ENCODE data around the gene RSKR. TPM values are rescaled to one million over a fixed set of nuclear protein-coding genes. Genes with fewer than 3 reads are reported as not detected.
A peak's percentile ranks its signal among the peaks of the same experiment; 100 is the strongest.
"Not testable (repeated sequence)": the region's sequence is repeated elsewhere in the genome, so short reads cannot be mapped to it uniquely, and the experiment has no call there.

Gene RSKR
- polyA plus RNA-seq, 10 donors: 7.0 to 25.1 (median 12.3) TPM

GRCh38 chr17:28624148-28624547 is 10.2 kb upstream of the RSKR start:
- DNase-seq: no peak

- no peak for DNase-seq
These were observed 9.7 kb upstream of the RSKR start for GRCh38 chr17:28623696-28624095.

- DNase-seq: no peak
These were observed 8.2 kb upstream of the RSKR start for GRCh38 chr17:28622186-28622585.

- no peak for DNase-seq
These were observed 6.0 kb upstream of the RSKR start for GRCh38 chr17:28620010-28620409.

DNA sequence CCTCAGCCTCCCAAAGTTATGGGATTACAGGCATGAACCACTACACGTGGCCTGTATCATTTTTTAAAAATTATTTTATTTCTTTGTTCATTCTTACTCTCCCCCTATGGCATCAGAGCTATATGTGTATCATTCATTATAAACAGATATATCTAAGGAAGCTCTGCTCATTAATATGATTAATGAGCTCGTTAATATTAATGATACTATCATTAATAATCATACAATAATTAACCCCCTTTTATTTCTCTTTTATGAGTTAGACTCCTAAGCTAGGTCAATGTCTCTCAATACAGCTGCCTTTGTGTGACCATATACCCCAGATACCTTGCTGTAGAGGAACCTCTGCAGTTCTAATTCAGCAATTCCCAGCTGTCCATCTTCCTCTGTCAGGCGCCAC is 4.5 kb upstream of the RSKR start:
- no peak for DNase-seq

DNA sequence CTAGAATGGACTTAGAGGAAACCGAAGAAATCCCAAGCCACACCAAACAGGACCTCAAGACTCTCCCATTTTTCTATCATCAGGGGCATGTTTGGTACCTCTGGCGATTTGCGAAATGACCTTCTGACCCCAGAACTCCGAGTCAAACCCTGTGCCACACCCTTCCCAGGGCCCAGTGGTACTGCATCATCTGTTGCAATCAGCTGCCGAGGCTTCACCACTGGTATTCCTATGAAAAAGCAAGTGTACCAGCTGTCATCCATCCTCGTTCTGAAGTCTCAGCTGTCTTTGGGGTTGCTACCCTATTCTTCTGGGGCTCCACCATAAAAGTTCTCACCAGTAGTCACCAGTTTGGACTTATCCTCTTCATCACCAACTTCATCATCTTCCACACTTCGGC is 2.3 kb upstream of the RSKR start:
- no peak for DNase-seq

- no peak for DNase-seq
These were observed 1.4 kb upstream of the RSKR start for GRCh38 chr17:28615260-28615940.

- peak; percentile 9 to 47 (median 34) for DNase-seq
These were observed 781 bp downstream of the RSKR start for GRCh38 chr17:28612936-28613872.

GRCh38 chr17:28612531-28612930 is 1.5 kb downstream of the RSKR start:
- DNase-seq: no peak

GRCh38 chr17:28610376-28610775 is 3.6 kb downstream of the RSKR start:
- DNase-seq: no peak

- not testable (repeated sequence) for DNase-seq
These were observed 10.0 kb downstream of the RSKR start for GRCh38 chr17:28604031-28604430.

DNA sequence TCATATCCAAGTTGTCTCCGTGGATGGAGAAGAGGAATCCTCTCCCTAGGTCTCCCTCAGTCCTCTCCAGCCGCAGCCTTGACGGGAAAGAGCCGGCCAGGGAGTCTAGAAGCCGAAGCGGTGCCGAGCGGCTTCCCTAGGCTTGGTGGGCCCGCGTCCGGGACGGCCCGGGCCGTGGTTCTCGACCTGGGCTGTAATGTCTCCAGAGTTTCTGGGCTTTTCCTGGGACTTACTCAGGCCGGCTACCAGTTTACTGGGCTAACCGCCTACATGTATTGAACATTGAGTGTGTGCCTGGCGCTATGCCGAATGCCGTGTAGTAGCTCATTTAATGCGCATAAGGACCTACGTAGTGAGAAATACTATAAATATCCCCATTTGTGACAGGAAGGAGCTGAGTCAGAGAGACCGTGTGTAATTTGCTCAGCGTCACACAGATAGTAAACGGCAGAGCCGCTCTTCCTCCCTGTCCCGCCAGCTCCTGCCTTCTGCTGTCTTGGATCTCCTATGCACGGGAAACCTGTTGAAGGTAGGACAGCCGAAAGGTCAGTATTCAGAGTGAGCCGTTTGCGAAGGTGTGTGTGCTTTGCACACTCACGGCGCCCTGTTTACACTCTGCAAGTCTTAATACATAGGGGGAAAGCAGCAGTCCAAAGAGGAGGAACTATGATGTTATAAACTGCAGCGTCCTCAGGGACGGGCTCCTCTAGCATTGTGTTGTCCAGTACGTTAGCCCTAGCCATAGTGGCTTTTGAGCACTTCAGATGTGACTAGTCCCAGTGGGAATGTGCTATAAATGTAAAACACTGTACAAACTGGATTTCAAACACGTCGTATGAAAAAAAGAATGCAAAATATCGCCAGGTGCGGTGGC is 14.4 kb downstream of the RSKR start:
- DNase-seq: peak; percentile 76 to 90 (median 81)

DNA sequence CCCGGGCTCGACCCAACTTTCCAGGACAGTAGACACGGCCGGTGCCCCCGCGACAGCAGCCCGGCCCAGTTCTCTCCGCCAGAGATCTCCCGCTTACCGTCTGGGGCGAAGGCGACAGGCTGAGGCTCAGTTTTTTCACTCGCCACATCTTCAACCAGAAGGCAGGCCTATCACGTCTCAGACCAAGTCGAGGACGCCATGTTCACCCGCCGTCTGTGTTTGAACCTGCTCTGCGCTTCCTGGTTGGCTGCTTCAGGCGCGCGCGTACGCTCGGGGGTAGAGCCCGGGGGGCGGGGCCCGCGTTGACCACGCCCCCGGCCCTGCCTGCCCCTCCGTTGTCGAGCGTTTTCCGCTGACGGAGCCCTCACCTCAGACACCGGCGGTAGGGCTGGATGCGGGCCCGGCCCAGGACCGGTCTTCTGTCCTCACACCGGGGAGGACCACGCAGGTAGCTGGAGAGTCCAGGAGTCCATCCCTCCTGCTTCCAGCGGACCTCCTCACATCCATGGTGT is 15.1 kb downstream of the RSKR start, which contains the start of gene SPAG5:
Gene SPAG5, minus strand, starts transcription at position 227 of the 512 bp plus-strand sequence. Its CDS starts 79 bp downstream, at position 148.
- DNase-seq: peak; percentile 92 to 97 (median 94)

GRCh38 chr17:28598389-28598788 is 15.6 kb downstream of the RSKR start:
- DNase-seq: no peak

DNA sequence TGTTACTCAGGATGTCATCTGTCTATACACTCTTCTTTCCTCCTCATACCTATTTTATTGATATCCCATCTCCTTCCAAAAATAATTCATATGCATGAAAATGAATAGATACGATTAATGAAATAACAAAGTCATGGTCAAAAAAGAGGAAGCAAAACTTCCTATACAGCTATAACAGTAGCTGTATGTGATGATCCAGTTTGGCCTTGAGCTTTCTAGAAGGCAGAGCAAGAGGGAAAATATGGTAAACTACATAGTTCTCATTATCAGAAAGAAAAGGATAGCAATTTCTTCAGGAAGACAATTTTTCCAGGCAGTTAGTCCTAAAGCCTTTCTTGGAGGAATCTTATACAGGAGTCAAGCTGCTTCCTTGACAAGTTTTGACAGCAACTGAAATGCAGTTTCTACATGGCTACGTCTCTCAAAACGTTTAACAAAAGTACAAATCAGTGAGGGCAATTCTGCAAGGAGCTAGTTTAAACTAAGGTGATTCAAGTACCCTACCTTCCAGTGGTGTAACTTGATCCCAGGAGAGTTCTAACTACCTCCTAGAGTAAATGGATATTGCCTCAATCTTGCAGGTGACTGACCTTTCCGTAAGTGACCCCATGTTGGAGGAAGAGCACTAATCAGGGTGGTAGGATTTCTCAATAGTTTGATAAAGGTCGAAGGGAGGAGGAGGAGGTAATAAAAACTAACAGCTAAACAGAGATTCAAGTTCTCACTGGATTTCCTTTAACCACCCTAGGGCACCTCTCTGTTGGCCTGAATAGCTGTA is 16.2 kb downstream of the RSKR start:
- DNase-seq: no peak

DNA sequence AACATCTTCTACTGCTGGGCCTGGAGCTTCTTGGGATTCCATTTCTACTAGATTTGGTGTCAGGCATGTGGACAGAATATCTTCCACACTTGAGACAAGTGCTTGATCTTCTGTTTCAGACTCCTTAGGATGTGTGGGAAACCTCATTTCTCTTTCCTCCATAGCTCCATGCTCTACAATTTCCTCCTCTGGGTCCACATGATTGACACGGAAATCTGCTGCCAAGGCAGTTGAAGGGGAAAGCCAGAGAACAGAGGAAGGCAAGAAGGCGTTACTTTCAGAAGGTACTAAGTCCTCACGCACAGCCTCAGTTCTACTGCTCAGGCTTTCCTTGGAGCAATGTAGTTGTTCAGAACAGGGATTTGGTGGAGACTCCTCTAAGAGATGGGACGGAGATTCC is 21.7 kb downstream of the RSKR start:
- DNase-seq: no peak

- DNase-seq: no peak
These were observed 28.1 kb downstream of the RSKR start for GRCh38 chr17:28585851-28586250.

DNA sequence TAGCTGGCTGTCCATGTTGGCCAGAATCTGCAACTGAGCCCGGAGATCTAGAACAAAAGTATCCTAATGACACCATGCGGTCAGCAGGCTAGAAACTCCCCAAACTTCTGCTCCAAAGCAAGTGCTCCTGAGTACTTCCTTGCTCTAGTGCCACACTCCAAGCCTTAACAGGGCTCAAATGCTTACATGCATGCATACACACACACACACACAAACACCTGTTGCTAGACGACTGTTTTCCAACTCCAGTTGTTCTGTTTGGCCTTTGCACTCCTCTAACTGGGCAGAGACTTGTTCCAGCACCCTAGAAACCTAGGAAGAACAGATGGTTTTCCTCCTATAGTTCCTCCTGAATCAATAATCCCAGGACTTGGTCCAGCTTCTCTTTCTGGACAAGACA is 29.6 kb downstream of the RSKR start:
- DNase-seq: no peak

DNA sequence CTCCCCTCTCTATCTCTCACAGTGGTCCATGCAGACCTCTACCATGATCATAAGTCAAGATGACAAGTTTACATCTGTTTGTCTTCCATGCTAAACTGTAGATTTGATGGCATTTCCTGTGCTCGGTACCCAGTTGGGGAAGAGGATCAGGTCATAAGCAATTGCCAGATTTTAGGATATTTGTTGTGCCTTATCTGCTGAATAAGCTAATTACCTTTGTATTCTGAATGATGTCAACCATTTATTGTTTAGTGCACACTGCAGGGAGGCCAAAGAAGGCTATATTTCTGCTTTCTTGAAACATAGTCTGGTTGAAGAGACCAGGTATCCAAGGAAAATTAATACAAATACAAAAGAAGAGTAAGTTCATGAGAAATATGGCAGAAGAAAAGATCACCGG is 31.5 kb downstream of the RSKR start:
- DNase-seq: no peak

DNA sequence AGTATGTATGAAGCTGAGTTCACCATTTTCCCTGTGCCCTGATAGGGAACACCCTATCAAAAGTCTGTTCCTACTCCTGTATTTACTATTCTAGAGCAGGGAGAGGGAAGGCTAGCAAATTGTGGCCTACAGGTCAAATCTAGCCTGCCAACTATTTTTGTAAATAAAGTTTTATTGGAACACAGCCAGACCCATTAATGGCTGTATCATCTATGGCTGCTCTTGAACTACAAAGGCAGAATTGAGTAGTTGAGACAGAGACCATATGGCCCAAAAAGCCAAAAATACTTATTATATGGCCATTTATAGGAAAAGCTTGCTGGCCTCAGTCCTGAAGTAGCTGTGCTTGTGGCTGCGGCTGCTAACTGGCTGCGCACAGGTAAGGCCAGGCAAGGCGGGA is 33.0 kb downstream of the RSKR start:
- no peak for DNase-seq

DNA sequence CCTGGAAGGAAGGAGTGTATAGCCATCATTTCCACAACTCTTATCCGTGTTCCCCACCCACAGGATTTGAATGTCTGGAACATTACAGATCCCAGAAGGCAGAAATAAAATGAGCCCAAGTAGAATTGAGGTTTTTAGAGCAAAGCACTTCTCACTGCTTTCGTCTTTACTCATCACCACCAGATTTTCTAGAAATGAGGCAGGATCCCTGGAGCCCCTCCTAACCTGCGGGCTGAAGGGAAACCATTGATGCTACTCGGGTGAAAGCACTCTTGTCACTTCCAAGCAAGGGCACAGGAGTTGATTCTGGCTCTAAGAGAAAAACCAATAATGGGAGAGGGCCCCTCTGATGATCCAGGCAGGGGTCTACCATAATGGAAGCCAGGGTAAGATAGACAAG is 34.5 kb downstream of the RSKR start:
- DNase-seq: no peak

All from muscle of back (tissue), 11 donors.